Measurements from ENCODE around the gene ARMC2. TPM values are rescaled to one million over a fixed set of nuclear protein-coding genes. Genes with fewer than 3 reads are reported as not detected.

The ARMC2 gene
- total and polyA plus RNA-seq, 2 donors from 2014 or later: 1.9 to 12.7 TPM

DNA sequence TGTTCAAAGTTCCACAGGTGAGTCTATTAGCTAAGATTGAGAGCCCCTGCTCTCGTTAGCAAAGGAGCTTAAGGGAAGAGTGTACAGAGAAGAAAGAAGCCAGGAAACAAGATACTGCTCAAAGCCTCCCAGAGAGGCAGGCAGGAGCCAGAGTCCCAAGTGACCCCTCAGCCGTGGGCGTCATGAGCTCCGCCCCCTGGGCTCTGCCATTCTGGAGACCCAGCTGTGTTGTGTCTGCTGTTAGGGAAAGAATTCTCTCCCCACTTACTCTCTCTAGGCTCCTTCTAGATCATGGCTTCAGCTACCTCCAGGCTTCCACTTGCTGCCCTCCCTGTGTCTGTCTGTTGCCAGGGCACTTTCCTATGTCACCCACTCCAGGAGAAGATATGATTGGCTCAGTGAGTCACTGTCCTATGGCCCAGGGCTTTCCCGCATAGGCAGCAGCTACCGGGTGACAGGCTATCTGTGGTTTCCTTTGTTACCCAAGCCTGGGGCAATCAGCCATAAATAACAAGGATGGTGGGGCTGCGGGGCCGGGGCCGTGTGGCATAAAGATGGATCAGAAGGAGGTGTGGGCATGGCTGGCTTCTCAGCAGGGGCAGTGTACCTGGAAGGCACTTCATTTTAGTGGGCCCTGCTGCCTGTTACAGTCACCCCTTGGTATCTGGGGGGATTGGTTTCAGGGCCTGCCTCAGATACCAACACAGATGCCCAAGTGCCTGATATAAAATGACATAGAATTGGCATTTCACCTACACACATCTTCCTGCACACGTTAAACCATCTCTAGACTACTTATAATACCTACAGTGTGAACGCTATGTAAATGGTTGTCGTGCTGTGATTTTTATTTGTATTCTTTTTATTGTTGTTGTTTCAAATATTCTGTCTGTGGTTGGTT, 118.9 kb downstream of the ARMC2 start:
- no peaks in the 10 kb centered on the region for H3K36me3 ChIP-seq (ENCODE audit: control insufficient read depth in 2 of 3, insufficient read depth in 3 of 3, low read length in 3 of 3)
- DNase-seq (peak in 4 of 5 donors; percentile 76 to 88 (median 82)), FAIRE-seq (no peak)
- no peaks in the 10 kb centered on the region for H3K27me3 ChIP-seq (ENCODE audit: control insufficient read depth, insufficient read depth, low read length)
- intact Hi-C loops (cut with DNase I): no loop called here
- no peak overlapping the region for H3K9ac ChIP-seq (ENCODE audit: low read length in 3 of 3)
- H3K27ac ChIP-seq (ENCODE audit: low read depth in 2 of 2, low read length in 2 of 2): no peak overlapping the region
- no peaks in the 10 kb centered on the region for H3K9me3 ChIP-seq (ENCODE audit: control insufficient read depth in 2 of 3, insufficient read depth in 1 of 3, low read length in 3 of 3)
- TF ChIP-seq, protein P1, sequence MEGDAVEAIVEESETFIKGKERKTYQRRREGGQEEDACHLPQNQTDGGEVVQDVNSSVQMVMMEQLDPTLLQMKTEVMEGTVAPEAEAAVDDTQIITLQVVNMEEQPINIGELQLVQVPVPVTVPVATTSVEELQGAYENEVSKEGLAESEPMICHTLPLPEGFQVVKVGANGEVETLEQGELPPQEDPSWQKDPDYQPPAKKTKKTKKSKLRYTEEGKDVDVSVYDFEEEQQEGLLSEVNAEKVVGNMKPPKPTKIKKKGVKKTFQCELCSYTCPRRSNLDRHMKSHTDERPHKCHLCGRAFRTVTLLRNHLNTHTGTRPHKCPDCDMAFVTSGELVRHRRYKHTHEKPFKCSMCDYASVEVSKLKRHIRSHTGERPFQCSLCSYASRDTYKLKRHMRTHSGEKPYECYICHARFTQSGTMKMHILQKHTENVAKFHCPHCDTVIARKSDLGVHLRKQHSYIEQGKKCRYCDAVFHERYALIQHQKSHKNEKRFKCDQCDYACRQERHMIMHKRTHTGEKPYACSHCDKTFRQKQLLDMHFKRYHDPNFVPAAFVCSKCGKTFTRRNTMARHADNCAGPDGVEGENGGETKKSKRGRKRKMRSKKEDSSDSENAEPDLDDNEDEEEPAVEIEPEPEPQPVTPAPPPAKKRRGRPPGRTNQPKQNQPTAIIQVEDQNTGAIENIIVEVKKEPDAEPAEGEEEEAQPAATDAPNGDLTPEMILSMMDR (IDR thresholded peaks at IDR 0.05; ENCODE audit: borderline replicate concordance, extremely low read depth, insufficient read depth): no peak
- H3K4me3 ChIP-seq (ENCODE audit: low read length in 3 of 3): no peak overlapping the region
- H3K4me1 ChIP-seq (ENCODE audit: control insufficient read depth in 2 of 3, insufficient read depth in 2 of 3, low read depth in 1 of 3, low read length in 3 of 3): no peaks in the 10 kb centered on the region

DNA sequence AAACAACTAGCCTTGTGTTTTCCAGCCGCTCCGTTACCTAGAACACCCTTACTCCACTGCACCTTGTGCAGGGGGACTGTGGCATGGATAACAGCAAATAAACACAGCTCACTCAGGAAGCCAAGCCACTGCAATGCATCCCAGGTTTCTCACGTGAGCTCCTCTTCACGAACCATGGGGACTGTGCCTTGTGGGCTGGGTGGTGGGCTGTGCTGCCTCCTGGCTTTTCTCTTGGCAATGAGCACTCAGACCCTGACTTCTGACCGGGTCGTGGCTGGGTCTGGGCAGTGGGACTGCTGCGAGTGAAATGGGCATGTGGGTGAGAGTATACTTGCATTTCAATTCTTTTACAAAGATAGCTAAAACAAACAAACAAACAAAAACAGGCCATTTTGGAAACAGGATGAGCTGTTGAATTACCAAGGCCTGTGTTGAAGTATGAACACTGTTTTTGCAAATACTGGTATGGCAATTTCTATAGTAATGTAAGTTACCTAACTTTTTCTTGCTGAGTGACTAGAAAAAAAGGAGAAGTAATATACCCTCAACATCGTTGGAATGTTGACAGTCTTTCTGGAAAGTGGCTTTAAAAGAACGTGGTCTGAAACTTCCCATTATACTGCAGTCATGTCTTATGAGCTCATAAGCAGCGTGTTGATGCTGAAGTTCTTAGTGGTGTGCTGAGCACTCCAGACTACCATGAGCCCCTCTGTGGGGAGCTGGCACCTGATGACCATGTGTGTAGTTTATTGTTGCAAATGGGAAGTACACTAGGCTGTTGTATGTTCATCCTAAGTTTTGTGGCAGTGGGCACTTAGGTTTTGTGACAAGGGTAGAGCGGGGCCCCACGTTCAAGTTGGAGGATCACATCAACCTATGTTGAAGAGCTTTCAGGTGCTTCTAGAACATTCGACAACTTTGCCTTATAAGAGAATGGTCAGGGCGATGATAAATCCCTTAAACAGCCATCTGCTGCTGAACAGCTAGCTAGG, 120.4 kb downstream of the ARMC2 start:
- no peak for FAIRE-seq
- H3K9ac ChIP-seq (ENCODE audit: low read length in 3 of 3): no peak overlapping the region
- no peak for DNase-seq
- H3K4me1 ChIP-seq (ENCODE audit: control insufficient read depth in 2 of 3, insufficient read depth in 2 of 3, low read depth in 1 of 3, low read length in 3 of 3): no peaks in the 10 kb centered on the region
- no peak overlapping the region for H3K4me3 ChIP-seq (ENCODE audit: low read length in 3 of 3)
- no peaks in the 10 kb centered on the region for H3K27me3 ChIP-seq (ENCODE audit: control insufficient read depth, insufficient read depth, low read length)
- TF ChIP-seq, protein P1 (IDR thresholded peaks at IDR 0.05; ENCODE audit: borderline replicate concordance, extremely low read depth, insufficient read depth): no peak
- no peaks in the 10 kb centered on the region for H3K9me3 ChIP-seq (ENCODE audit: control insufficient read depth in 2 of 3, insufficient read depth in 1 of 3, low read length in 3 of 3)
- intact Hi-C loops (cut with DNase I): no loop called here
- no peaks in the 10 kb centered on the region for H3K36me3 ChIP-seq (ENCODE audit: control insufficient read depth in 2 of 3, insufficient read depth in 3 of 3, low read length in 3 of 3)
- H3K27ac ChIP-seq (ENCODE audit: low read depth in 2 of 2, low read length in 2 of 2): no peak overlapping the region

DNA sequence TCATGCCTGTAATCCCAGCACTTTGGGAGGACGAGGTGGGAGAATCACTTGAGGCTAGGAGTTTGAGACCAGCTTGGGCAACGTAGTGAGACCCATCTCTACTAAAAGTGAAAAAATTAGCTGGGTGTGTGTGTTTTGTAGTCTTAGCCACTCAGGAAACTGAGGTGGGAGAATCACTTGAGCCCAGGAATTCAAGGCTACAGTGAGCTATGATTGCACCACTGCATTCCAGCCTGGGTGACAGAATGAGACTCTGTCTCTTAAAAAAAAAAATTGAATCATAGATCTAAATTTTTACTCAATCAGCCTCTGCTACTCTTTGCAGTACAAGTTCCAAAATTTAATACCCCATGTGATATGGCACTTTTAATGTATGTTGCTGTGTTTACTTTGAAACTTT, 121.6 kb downstream of the ARMC2 start:
- DNase-seq (no peak), FAIRE-seq (no peak)
- H3K36me3 ChIP-seq (ENCODE audit: control insufficient read depth in 2 of 3, insufficient read depth in 3 of 3, low read length in 3 of 3): no peaks in the 10 kb centered on the region
- H3K9me3 ChIP-seq (ENCODE audit: control insufficient read depth in 2 of 3, insufficient read depth in 1 of 3, low read length in 3 of 3): no peaks in the 10 kb centered on the region
- TF ChIP-seq, protein P1 (IDR thresholded peaks at IDR 0.05; ENCODE audit: borderline replicate concordance, extremely low read depth, insufficient read depth): no peak
- H3K4me1 ChIP-seq (ENCODE audit: control insufficient read depth in 2 of 3, insufficient read depth in 2 of 3, low read depth in 1 of 3, low read length in 3 of 3): no peaks in the 10 kb centered on the region
- H3K27me3 ChIP-seq (ENCODE audit: control insufficient read depth, insufficient read depth, low read length): no peaks in the 10 kb centered on the region
- no peak overlapping the region for H3K9ac ChIP-seq (ENCODE audit: low read length in 3 of 3)
- no peak overlapping the region for H3K4me3 ChIP-seq (ENCODE audit: low read length in 3 of 3)
- intact Hi-C loops (cut with DNase I): no loop called here
- H3K27ac ChIP-seq (ENCODE audit: low read depth in 2 of 2, low read length in 2 of 2): no peak overlapping the region

Measured in kidney (tissue), 14 donors.